Uterus (tissue), 4 donors: ENCODE data around the gene HOXA1. TPM values are rescaled to one million over a fixed set of nuclear protein-coding genes. Genes with fewer than 3 reads are reported as not detected.
A peak's percentile ranks its signal among the peaks of the same experiment; 100 is the strongest.

Experiments used
- DNase-seq, 2 donors: peaks; one replicate each; pipeline ENCODE4 v3.0.0-alpha.2; 2019 to 2020
- H3K27ac ChIP-seq, 2 donors: fragments of 200-600 bp; sonication (generic); 1 replicate in 1 of 2; 2 replicates in 1 of 2; pipeline ENCODE4 v1.5.1; 2016 to 2018
- H3K27me3 ChIP-seq, 2 donors: fragments of 200-600 bp; sonication (generic); one replicate each; pipeline ENCODE4 v1.5.1; 2018 to 2019; ENCODE audit warnings: control low read depth in 1 of 2
- H3K36me3 ChIP-seq, 2 donors: fragments of 200-600 bp; sonication (generic); one replicate each; pipeline ENCODE4 v1.5.1; 2019; ENCODE audit warnings: control low read depth in 1 of 2
- H3K4me1 ChIP-seq, 2 donors: fragments of 200-600 bp; sonication (generic); one replicate each; pipeline ENCODE4 v1.5.1; 2018 to 2019; ENCODE audit warnings: control low read depth in 1 of 2
- H3K4me3 ChIP-seq, 2 donors: fragments of 200-600 bp; sonication (generic); 1 replicate in 1 of 2; 2 replicates in 1 of 2; pipeline ENCODE4 v1.5.1; 2018 to 2019; ENCODE audit warnings: mild to moderate bottlenecking in 1 of 2
- H3K9me3 ChIP-seq, 2 donors: fragments of 200-600 bp; sonication (generic); one replicate each; pipeline ENCODE4 v1.5.1; 2019; ENCODE audit warnings: control low read depth in 1 of 2
- CTCF ChIP-seq, 4 experiments: fragments of 200-600 bp in 2 of 4; fragments of 450-650 bp in 2 of 4; sonication (generic) in 2 of 4; IDR thresholded peaks; one replicate each; pipeline ENCODE4 v1.5.1; 2016 to 2019; ENCODE audit warnings: antibody characterized with exemption in 4 of 4, mild to moderate bottlenecking in 2 of 4, moderate library complexity in 1 of 4
- POLR2A ChIP-seq, 2 donors: fragments of 450-650 bp; IDR thresholded peaks; one replicate each; pipeline ENCODE4 v1.6.1; 2016; ENCODE audit warnings: antibody characterized with exemption in 2 of 2, mild to moderate bottlenecking in 1 of 2, moderate library complexity in 1 of 2
- intact Hi-C: fragments of 100-400 bp; cut with DNase I; formaldehyde crosslinking; loops from one replicate; pipeline ENCODE4 v1.15.1; 2023; ENCODE audit warnings: low total_unique reads
- total RNA-seq, 4 donors: library from RNA; depleted of rRNA in 3 of 4; stranded (reverse); fragments of >200 nt in 3 of 4; gene quantifications; one replicate each; pipeline versions ENCODE4 v1.1.0 to v1.2.4, GENCODE V29; 2014 to 2023
- donor health status: DM: yes; HTN: yes; CAD: no.

Gene HOXA1
- total RNA-seq, 4 donors from 2014 or later, result 0.28 to 2.0 (median 1.5) TPM

GRCh38 chr7:27143023-27143949, 47.5 kb upstream of the HOXA1 start, which contains the start of gene HOXA5:
TSS of gene HOXA5 (minus strand) at chr7:27143681. CDS start at chr7:27143607, 74 bp downstream.
- H3K27me3 ChIP-seq, result no peaks in the 10 kb centered on the region
- peak within 1 kb of the TSS in 1 of 2 donors; percentile 13 for H3K4me3 ChIP-seq
- DNase-seq, result peak; percentile 71 to 73
- no peaks in the 10 kb centered on the region for H3K4me1 ChIP-seq
- H3K9me3 ChIP-seq, result no peaks in the 10 kb centered on the region
- intact Hi-C loops, result loop anchor here (10.0 kb wide), 1 partner anchor 48 kb away; the partner anchor contains the start of gene HOXA1
- H3K36me3 ChIP-seq, result no peaks in the 10 kb centered on the region
- H3K27ac ChIP-seq, result peak within 1 kb of the TSS in 1 of 2 donors; percentile 69
- TF ChIP-seq POLR2A (IDR thresholded peaks at IDR 0.05) (peak; percentile 27 to 30), CTCF (IDR thresholded peaks at IDR 0.05) (peak in 3 of 4 experiments; percentile 57 to 86 (median 58))

GRCh38 chr7:27142580-27143022, 46.8 kb upstream of the HOXA1 start:
- H3K4me1 ChIP-seq, result no peaks in the 10 kb centered on the region
- no peaks in the 10 kb centered on the region for H3K36me3 ChIP-seq
- H3K9me3 ChIP-seq, result no peaks in the 10 kb centered on the region
- peak overlapping the region in 1 of 2 donors; percentile 13 for H3K4me3 ChIP-seq
- H3K27me3 ChIP-seq, result no peaks in the 10 kb centered on the region
- intact Hi-C loops, result loop anchor here (10.0 kb wide), 1 partner anchor 48 kb away; the partner anchor contains the start of gene HOXA1
- DNase-seq, result no peak
- TF ChIP-seq POLR2A (IDR thresholded peaks at IDR 0.05) (no peak), CTCF (IDR thresholded peaks at IDR 0.05) (no peak)
- peak overlapping the region in 1 of 2 donors; percentile 69 for H3K27ac ChIP-seq

GRCh38 chr7:27141923-27142579, 46.3 kb upstream of the HOXA1 start:
- peak overlapping the region in 1 of 2 donors; percentile 13 for H3K4me3 ChIP-seq
- no peaks in the 10 kb centered on the region for H3K4me1 ChIP-seq

GRCh38 chr7:27141137-27141922, 45.5 kb upstream of the HOXA1 start:
- H3K4me3 ChIP-seq, result no peak overlapping the region
- no peaks in the 10 kb centered on the region for H3K9me3 ChIP-seq
- TF ChIP-seq POLR2A (IDR thresholded peaks at IDR 0.05), result no peak
- no peak for TF ChIP-seq CTCF (IDR thresholded peaks at IDR 0.05)
- no peaks in the 10 kb centered on the region for H3K27me3 ChIP-seq
- no peak for DNase-seq
- H3K36me3 ChIP-seq, result no peaks in the 10 kb centered on the region
- intact Hi-C loops, result loop anchor here (10.0 kb wide), 1 partner anchor 47 kb away; the partner anchor contains the start of gene HOXA1
- peak overlapping the region in 1 of 2 donors; percentile 69 for H3K27ac ChIP-seq
- no peaks in the 10 kb centered on the region for H3K4me1 ChIP-seq

More at GRCh38 chr7:27141923-27142579, 46.3 kb upstream of the HOXA1 start:
- Histone ChIP-seq H3K9me3 (no peaks in the 10 kb centered on the region), H3K36me3 (no peaks in the 10 kb centered on the region), H3K27me3 (no peaks in the 10 kb centered on the region), H3K27ac (peak overlapping the region in 1 of 2 donors; percentile 69)
- no peak for DNase-seq
- intact Hi-C loops, result loop anchor here (10.0 kb wide), 1 partner anchor 47 kb away; the partner anchor contains the start of gene HOXA1
- TF ChIP-seq CTCF (IDR thresholded peaks at IDR 0.05), result no peak
- TF ChIP-seq POLR2A (IDR thresholded peaks at IDR 0.05), result no peak
